ENCODE results near the gene FOXO3.

DNA sequence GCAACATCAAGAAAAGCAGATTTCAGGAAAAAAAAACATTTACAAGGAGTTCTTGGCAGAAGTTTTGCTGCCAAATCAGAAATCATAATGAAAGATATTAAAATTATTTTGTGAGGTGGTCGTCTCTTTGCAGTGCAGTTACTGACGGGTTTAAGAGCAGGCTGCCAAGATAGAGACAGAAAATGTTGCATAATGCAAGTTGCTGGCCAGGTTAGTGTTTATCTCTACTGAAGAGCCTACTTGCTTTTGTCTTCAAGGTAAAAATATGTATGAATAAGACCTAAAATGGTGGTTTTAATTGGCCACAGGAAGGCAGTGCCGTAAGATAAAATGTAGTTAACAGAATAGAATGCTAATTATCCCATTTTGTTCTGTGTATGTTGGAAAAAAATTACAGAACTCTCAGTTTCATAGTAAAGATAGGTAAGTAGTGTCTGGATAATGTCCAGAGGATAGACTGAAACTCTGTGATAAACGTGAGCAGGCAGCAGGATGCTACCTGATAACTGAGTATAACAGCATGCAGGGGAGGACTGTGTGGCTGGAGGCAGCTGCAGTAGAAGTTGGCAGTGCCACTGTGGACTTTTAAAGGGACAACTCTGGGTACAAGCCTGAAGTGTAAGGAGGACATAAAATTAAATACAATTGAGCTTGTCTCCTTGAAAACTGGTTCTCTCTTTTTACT lies 13.9 kb downstream of the FOXO3 start:
- TF ChIP-seq POLR2A (IDR thresholded peaks at IDR 0.05) (no peak), EP300 (IDR thresholded peaks at IDR 0.05) (peak in 1 of 2 donors; percentile 11)
- TF ChIP-seq, protein P1, sequence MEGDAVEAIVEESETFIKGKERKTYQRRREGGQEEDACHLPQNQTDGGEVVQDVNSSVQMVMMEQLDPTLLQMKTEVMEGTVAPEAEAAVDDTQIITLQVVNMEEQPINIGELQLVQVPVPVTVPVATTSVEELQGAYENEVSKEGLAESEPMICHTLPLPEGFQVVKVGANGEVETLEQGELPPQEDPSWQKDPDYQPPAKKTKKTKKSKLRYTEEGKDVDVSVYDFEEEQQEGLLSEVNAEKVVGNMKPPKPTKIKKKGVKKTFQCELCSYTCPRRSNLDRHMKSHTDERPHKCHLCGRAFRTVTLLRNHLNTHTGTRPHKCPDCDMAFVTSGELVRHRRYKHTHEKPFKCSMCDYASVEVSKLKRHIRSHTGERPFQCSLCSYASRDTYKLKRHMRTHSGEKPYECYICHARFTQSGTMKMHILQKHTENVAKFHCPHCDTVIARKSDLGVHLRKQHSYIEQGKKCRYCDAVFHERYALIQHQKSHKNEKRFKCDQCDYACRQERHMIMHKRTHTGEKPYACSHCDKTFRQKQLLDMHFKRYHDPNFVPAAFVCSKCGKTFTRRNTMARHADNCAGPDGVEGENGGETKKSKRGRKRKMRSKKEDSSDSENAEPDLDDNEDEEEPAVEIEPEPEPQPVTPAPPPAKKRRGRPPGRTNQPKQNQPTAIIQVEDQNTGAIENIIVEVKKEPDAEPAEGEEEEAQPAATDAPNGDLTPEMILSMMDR (IDR thresholded peaks at IDR 0.05), result no peak
